Skin of body (tissue), 2 donors: Measurements from ENCODE around the gene LRRFIP2. TPM values are rescaled to one million over a fixed set of nuclear protein-coding genes. Genes with fewer than 3 reads are reported as not detected.
"Not testable (repeated sequence)": the region's sequence is repeated elsewhere in the genome, so short reads cannot be mapped to it uniquely, and the experiment has no call there.

Source experiments
- DNase-seq: peaks from one replicate; lab custom pipeline; 2025; lab: John Stamatoyannopoulos, UW
- total RNA-seq: library from RNA; depleted of rRNA; stranded (reverse); fragments of >200 nt; gene quantifications from one replicate; pipeline ENCODE4 v1.2.3, GENCODE V29; 2014

LRRFIP2 gene
- total RNA-seq, 1 donor from 2014 or later, result 64.4 TPM

- peak; percentile 71 for DNase-seq
These were observed 101.5 kb downstream of the LRRFIP2 start for GRCh38 chr3:37072892-37073291.

GRCh38 chr3:37071921-37072320 lies 102.5 kb downstream of the LRRFIP2 start:
- no peak for DNase-seq

GRCh38 chr3:37068031-37068430 lies 106.4 kb downstream of the LRRFIP2 start:
- no peak for DNase-seq

DNA sequence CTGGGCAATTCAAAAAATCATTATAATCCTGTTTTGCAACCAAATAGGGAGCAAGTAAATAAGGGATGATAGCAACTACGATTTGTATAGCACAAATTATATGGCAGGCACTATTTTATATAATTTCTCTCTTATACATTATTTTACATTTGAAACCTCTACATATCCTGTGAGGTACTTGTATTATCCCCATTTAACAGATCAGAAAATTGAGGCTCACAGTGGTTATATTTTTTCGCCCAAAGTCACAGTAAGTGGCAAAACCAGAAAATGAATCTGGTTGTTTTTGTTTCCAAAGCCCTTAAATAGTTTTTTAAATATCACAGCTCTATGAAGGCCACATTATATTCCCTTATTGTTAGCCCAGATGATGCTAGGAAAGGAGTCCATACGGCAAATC lies 106.8 kb downstream of the LRRFIP2 start:
- no peak for DNase-seq

- no peak for DNase-seq
These were observed 109.6 kb downstream of the LRRFIP2 start for GRCh38 chr3:37064747-37065146.

- no peak for DNase-seq
These were observed 116.3 kb downstream of the LRRFIP2 start for GRCh38 chr3:37058117-37058516.

DNA sequence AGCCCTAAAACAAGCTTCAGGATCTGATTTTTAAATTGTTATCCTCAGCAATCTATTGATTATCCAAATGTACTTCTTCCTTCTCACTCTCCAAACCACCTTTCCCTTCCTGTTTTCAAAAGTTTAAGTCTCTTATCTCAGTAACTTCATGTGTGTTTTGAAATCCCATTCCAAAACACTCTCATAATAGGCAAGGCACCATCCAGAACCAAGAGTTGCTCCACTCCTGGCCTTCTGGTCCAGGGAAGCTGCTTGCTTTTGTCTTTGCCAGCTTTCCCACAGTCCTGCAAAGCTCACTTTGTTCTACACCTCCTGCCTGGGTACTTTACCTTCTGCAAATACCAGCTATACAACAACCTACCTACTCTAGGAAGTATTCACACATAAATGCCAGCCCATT lies 117.6 kb downstream of the LRRFIP2 start:
- DNase-seq, result no peak

DNA sequence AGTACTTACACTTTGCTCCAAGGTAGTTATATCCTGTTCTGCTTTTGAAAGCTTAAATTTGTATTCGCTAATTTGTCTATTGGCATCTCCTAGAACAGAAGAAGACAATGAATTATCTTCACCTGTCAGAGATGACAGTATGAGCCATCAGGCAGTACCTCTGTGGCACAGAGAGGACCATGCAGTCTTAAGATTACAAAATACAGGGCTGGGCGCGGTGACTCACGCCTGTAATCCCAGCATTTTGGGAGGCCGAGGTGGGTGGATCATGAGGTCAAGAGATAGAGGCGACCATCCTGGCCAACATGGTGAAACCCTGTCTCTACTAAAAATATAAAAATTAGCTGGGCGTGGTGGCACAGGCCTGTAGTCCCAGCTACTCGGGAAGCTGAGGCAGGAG lies 119.3 kb downstream of the LRRFIP2 start:
- DNase-seq, result not testable (repeated sequence)

- DNase-seq, result peak; percentile 86
These were observed 120.0 kb downstream of the LRRFIP2 start for GRCh38 chr3:37054370-37054769.

GRCh38 chr3:37053753-37054152 lies 120.6 kb downstream of the LRRFIP2 start:
- no peak for DNase-seq

DNA sequence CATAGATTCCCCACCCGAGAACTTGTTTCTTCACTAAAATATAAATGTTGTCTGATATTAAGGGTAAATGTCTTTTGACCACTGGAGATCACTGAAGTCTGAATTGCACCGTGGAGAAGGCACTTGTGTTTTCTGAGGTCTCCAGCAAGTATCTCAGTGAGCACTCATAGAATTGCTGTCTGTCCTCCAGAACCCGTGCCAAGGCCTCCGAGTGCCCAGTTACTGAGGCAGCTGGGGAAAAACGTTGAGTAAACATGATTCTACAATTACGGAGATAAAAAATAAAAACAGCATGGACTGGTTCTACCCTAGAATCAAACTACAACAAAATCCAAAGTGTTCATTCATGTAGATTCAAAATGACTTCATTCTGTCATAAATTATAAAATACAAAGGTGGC lies 121.0 kb downstream of the LRRFIP2 start:
- no peak for DNase-seq

- no peak for DNase-seq
These were observed 121.5 kb downstream of the LRRFIP2 start for GRCh38 chr3:37052860-37053259.

- DNase-seq, result no peak
These were observed 124.1 kb downstream of the LRRFIP2 start for GRCh38 chr3:37050282-37050681.

DNA sequence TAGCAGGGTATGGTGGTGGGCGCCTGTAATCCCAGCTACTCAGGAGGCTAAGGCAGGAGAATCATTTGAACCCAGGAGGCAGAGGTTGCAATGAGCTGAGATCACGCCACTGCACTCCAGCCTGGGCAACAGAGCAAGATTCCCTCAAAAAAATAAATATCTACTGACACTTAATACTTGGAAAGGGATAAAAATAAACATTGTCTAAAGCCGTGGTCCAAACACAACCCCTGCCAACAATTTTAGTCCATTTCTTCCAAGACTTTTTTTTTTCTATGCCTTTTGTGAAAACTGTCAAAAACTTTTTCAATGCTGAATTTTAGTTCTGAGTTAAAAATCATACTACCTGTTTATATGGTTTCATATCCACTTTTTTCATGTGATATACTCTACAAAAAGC lies 131.7 kb downstream of the LRRFIP2 start:
- not testable (repeated sequence) for DNase-seq

- no peak for DNase-seq
These were observed 132.7 kb downstream of the LRRFIP2 start for GRCh38 chr3:37041546-37042195.

DNA sequence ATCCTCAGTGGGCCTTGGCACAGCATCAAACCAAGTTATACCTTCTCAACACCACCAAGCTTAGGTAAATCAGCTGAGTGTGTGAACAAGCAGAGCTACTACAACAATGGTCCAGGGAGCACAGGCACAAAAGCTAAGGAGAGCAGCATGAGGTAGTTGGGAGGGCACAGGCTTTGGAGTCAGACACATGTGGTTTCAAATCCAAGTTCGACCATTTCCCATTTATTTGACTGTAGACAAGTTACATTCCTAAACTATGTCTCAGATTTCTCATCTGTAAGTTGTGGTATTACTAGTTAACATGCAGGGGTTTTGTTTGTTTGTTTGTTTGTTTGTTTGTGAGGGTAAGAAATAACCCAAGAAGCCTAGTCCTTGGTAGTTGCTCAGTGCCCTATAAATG lies 134.2 kb downstream of the LRRFIP2 start:
- DNase-seq, result no peak

GRCh38 chr3:37039161-37039846 lies 135.1 kb downstream of the LRRFIP2 start:
- no peak for DNase-seq

DNA sequence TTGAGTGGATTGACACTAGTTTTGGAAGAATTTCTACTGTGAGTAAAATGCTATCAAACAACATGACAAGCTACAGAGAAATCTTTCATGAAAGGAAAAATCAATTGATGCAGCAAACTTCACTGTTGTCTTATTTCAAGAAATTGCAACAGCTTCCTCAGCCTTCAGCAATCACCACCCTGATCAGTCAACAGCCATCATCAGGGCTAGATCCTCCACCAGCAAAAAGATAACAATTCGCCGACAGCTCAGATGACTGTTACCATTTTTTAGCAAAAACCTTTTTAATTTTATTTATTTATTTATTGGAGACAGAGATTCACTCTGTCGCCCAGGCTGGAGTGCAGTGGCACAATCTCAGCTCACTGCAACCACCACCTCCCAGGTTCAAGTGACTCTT lies 137.0 kb downstream of the LRRFIP2 start:
- no peak for DNase-seq

DNA sequence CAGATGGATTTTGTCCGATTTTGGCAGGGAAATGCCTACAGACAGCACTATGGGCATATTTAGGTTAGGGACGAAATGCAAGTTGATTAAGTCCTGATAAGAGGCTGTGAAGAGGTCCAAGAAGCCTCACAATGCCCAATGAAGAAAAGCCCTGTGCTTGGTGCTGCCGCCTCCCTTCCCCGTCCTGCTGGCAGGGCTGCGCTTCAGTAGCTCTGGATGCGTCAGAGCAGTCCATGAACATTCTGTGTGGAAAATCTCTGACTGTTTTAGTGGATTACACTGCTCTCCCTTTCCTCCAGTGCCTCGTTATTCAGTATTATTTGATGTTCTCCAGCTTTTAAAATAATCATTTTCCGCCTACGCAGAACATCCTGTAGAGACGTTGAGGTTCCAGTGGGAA lies 141.4 kb downstream of the LRRFIP2 start:
- DNase-seq, result no peak

GRCh38 chr3:37031096-37031682 lies 143.2 kb downstream of the LRRFIP2 start:
- no peak for DNase-seq

DNA sequence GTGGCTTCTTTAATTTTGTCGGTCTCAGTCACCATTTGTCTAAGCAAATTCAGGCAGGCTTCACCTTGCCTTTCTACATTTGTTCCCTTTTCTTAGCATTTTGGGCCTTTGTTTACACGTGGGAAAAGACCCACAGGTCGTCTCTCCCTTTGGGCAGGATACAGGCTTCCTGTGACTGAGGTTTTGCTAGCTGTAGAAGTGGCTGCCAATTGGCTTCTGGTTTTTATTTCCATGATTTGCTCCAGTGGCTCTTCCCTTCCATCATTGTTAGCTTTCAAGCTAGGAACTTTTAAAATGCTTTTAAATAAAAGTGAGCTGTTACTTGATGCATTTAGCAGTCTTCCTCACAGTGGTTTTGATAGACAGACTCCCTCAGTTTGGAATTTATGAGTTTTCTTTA lies 143.8 kb downstream of the LRRFIP2 start:
- no peak for DNase-seq

DNA sequence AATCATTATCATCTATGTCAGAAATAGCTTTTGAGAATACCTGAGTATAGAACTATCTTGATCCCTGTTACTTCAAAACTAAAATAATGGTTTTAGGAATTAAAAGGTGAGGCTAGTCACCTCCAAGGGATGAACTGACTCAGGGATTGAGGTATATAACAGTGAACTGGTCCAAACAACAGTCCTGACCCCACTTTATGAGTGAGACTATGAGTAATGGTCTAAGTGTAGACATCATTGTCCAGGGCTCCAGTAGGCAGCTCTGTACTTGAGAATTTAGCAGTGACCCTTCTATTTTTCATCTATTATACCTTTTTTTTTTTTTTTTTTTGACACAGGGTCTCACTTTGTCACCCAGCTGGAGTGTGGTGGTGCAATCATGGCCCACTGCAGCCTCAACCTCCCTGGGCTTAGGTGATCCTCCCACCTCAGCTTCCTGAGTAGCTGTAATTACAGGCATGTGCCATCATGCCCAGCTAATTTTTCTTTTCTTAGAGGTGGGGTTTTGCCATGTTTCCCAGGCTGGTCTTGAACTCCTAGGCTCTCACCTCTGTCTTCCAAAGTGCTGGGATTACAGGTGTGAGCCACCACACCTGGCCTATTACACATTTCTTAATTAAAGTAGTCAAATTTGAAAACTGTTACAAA lies 144.7 kb downstream of the LRRFIP2 start:
- DNase-seq, result no peak
